Body of pancreas (tissue), 4 donors: ENCODE results near the gene EME2. TPM values are rescaled to one million over a fixed set of nuclear protein-coding genes. Genes with fewer than 3 reads are reported as not detected.

ENCODE experiments used
- ATAC-seq: fragments of 150-250 bp; one replicate; pipeline ENCODE4 v1.9.1; 2016
- DNase-seq, 4 donors: peaks; one replicate each; pipeline ENCODE4 v3.0.0-alpha.2; 2019
- H3K27ac ChIP-seq, 4 donors: fragments of 200-600 bp; sonication (generic); 1 replicate in 3 of 4; 2 replicates in 1 of 4; pipeline versions ENCODE4 v1.5.1 to v1.6.1; 2016 to 2019; ENCODE audit warnings: mild to moderate bottlenecking in 1 of 4, mixed read lengths in 1 of 4, moderate library complexity in 1 of 4
- H3K27me3 ChIP-seq, 2 donors: fragments of 200-600 bp; sonication (generic); one replicate each; pipeline ENCODE4 v1.6.0; 2016; ENCODE audit warnings: mild to moderate bottlenecking in 1 of 2
- H3K36me3 ChIP-seq, 2 donors: fragments of 200-600 bp; sonication (generic); replicated peaks in 1 of 2; 2 replicates each; pipeline ENCODE4 v1.5.1; 2016; ENCODE audit warnings: low read depth in 2 of 2; ENCODE audit not compliant: insufficient read depth in 1 of 2
- H3K4me1 ChIP-seq: fragments of 200-600 bp; sonication (generic); one replicate; pipeline ENCODE4 v1.6.0; 2016
- H3K4me3 ChIP-seq, 2 donors: fragments of 200-600 bp; sonication (generic); 1 replicate in 1 of 2; 2 replicates in 1 of 2; pipeline ENCODE4 v1.5.1; 2016 to 2019
- H3K9me3 ChIP-seq, 3 donors: fragments of 200-600 bp; sonication (generic); 1 replicate in 2 of 3; 2 replicates in 1 of 3; pipeline ENCODE4 v1.5.1; 2016
- POLR2A ChIP-seq, 3 donors: fragments of 450-650 bp; IDR thresholded peaks; one replicate each; pipeline ENCODE4 v1.6.1; 2016; ENCODE audit warnings: antibody characterized with exemption in 3 of 3, mild to moderate bottlenecking in 2 of 3
- WGBS, 2 donors: methylation state at CpG; one replicate each; pipeline ENCODE4 v1.1.5; 2017; 5-methylcytosine and 5-hydroxymethylcytosine counted together
- intact Hi-C: fragments of 100-400 bp; cut with DNase I; formaldehyde crosslinking; loops from one replicate; pipeline ENCODE4 v1.15.1; 2023
- total RNA-seq, 2 donors: library from RNA; depleted of rRNA; stranded (reverse); fragments of >200 nt; gene quantifications; one replicate each; pipeline ENCODE4 v1.1.0, GENCODE V29; 2016
- TF ChIP-seq, protein P1 (sequence below), 7 experiments: fragments of 450-650 bp in 4 of 7; fragments of 200-600 bp in 3 of 7; sonication (generic) in 3 of 7; IDR thresholded peaks; one replicate each; pipeline ENCODE4 v1.5.1; 2016 to 2019; ENCODE audit warnings: antibody characterized with exemption in 7 of 7

The EME2 gene
- total RNA-seq, 2 donors from 2014 or later = 13.5 to 33.3 TPM

GRCh38 chr16:1740234-1740633, 32.4 kb upstream of the EME2 start:
- intact Hi-C loops = no loop called here
- TF ChIP-seq, protein P1, sequence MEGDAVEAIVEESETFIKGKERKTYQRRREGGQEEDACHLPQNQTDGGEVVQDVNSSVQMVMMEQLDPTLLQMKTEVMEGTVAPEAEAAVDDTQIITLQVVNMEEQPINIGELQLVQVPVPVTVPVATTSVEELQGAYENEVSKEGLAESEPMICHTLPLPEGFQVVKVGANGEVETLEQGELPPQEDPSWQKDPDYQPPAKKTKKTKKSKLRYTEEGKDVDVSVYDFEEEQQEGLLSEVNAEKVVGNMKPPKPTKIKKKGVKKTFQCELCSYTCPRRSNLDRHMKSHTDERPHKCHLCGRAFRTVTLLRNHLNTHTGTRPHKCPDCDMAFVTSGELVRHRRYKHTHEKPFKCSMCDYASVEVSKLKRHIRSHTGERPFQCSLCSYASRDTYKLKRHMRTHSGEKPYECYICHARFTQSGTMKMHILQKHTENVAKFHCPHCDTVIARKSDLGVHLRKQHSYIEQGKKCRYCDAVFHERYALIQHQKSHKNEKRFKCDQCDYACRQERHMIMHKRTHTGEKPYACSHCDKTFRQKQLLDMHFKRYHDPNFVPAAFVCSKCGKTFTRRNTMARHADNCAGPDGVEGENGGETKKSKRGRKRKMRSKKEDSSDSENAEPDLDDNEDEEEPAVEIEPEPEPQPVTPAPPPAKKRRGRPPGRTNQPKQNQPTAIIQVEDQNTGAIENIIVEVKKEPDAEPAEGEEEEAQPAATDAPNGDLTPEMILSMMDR (IDR thresholded peaks at IDR 0.05) = no peak
- no peak for TF ChIP-seq POLR2A (IDR thresholded peaks at IDR 0.05)
- WGBS, 2 donors = 95% methylated on average over 33 of the region's 33 CpGs
- Histone ChIP-seq H3K4me1 (no peaks in the 10 kb centered on the region), H3K4me3 (no peak overlapping the region), H3K27ac (no peak overlapping the region), H3K9me3 (no peaks in the 10 kb centered on the region), H3K36me3 (peaks cover 0 to 2% of the 10 kb centered on the region in 2 donors), H3K27me3 (no peaks in the 10 kb centered on the region)
- ATAC-seq (no peak), DNase-seq (no peak)

GRCh38 chr16:1740781-1741490, 31.7 kb upstream of the EME2 start:
- peaks cover 0 to 2% of the 10 kb centered on the region in 2 donors for H3K36me3 ChIP-seq
- H3K4me1 ChIP-seq = no peaks in the 10 kb centered on the region
- no peaks in the 10 kb centered on the region for H3K9me3 ChIP-seq
- no peak overlapping the region for H3K27ac ChIP-seq
- ATAC-seq (no peak), DNase-seq (no peak)
- H3K27me3 ChIP-seq = no peaks in the 10 kb centered on the region
- intact Hi-C loops = no loop called here
- 94% methylated on average over 24 to 27 of the region's 30 CpGs for WGBS, 2 donors
- H3K4me3 ChIP-seq = no peak overlapping the region
- TF ChIP-seq, protein P1 (IDR thresholded peaks at IDR 0.05) = no peak
- no peak for TF ChIP-seq POLR2A (IDR thresholded peaks at IDR 0.05)

DNA sequence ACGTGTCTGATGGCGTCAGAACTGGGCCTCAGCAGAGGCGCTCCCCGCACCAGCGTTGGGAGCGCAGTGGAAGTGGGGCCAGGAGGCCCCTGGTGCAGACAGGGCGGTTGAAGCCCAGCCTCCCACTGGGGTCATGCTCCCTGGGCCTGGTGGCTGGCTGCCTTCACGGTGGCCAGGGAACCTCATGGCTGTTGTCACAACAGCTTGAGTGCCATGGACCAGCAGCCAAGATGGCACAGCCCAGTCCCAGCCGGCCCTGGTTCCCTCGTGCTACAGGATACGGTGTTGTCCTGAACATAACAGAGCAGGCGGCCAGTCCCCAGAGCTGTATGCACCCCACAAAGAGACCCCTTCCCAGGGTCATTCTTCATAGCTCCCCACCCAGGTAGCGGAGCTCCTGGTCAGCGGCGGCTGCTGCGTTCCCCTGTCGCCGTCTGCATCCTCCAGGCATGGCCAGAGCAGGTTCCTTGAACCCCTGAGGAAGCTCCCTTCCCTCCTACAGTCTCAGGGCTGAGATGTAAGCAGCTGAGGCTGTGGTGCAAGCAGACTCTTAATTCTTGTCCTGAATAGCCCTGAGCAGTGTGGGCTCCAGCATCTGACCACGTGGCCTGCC, 31.0 kb upstream of the EME2 start:
- DNase-seq = no peak
- H3K4me3 ChIP-seq = no peak overlapping the region
- TF ChIP-seq, protein P1 (IDR thresholded peaks at IDR 0.05) = no peak
- TF ChIP-seq POLR2A (IDR thresholded peaks at IDR 0.05) = no peak
- H3K4me1 ChIP-seq = no peaks in the 10 kb centered on the region
- peak; percentile 12 for ATAC-seq
- H3K27ac ChIP-seq = no peak overlapping the region
- H3K36me3 ChIP-seq = peaks cover 0 to 5% of the 10 kb centered on the region in 2 donors
- 93 to 98% methylated on average over 7 to 18 of the region's 19 CpGs for WGBS, 2 donors
- intact Hi-C loops = no loop called here
- no peaks in the 10 kb centered on the region for H3K9me3 ChIP-seq
- no peaks in the 10 kb centered on the region for H3K27me3 ChIP-seq

DNA sequence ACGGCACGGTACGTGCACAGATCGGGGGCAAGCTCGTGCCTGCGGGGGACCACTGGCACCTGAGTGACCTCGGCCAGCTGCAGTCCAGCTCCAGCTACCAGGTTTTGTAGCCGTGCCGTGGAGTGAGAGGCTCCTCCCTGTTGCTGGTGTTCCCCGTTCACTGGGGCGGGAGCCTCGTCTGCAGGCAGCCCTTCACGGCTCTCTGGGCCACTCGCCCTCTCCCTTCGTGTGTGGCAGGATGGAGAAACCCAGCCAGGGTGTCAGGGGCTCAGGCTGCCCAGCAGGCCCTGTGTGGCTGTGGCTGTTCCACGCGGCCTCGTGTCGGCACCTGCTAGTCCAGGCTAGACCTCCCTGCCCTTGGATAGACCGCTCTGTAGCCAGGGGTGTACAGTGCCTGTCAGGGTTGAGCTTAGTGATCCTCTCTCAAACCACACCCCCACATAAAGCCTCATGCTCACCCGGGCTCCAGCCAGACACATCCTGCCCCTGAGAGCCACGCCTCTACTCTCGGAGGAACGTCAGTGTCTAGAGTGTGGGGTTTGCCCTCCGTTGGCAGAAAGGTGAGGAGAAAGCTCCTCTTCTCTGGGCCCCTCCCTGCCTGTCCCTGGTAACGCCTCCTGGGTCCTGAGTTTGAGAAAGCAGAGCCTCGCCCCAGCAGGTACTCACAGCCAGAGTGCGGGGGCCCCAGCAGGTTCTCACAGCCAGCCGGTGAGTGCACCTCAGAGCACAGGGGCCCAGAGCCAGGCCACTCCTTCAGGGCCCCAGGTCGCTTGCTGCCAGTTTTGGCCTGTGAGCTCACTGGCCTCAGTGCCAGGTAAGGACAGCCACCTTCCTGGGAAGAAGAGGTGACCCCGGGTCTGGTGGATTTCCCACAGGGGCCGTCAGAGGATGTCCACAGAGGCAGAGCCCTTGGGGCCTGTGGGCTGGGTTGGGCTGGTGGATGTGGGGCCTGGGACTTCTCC, 29.0 kb upstream of the EME2 start:
- H3K36me3 ChIP-seq = peaks cover 0 to 18% of the 10 kb centered on the region in 2 donors
- intact Hi-C loops = no loop called here

More for the DNA sequence above, 29.0 kb upstream of the EME2 start:
- Histone ChIP-seq H3K27me3 (no peaks in the 10 kb centered on the region), H3K9me3 (no peaks in the 10 kb centered on the region), H3K27ac (no peak overlapping the region), H3K4me1 (no peaks in the 10 kb centered on the region), H3K4me3 (no peak overlapping the region)
- TF ChIP-seq, protein P1 (IDR thresholded peaks at IDR 0.05) = no peak
- no peak for TF ChIP-seq POLR2A (IDR thresholded peaks at IDR 0.05)
- no peak for ATAC-seq
- 83 to 92% methylated on average over 1 to 32 of the region's 32 CpGs for WGBS, 2 donors
- DNase-seq = no peak
